Erythroblast (primary cell): ENCODE data around the gene DENND6A.

Experiments
- GATA1 ChIP-seq: IDR thresholded peaks from 2 replicates; pipeline ENCODE4 v1.6.1; 2011; ENCODE audit warnings: low read depth, mild to moderate bottlenecking, control low read depth, low read length, moderate library complexity
- POLR2A ChIP-seq: IDR thresholded peaks from 2 replicates; pipeline ENCODE4 v1.6.1; 2011; ENCODE audit warnings: mild to moderate bottlenecking, low read length

DNA sequence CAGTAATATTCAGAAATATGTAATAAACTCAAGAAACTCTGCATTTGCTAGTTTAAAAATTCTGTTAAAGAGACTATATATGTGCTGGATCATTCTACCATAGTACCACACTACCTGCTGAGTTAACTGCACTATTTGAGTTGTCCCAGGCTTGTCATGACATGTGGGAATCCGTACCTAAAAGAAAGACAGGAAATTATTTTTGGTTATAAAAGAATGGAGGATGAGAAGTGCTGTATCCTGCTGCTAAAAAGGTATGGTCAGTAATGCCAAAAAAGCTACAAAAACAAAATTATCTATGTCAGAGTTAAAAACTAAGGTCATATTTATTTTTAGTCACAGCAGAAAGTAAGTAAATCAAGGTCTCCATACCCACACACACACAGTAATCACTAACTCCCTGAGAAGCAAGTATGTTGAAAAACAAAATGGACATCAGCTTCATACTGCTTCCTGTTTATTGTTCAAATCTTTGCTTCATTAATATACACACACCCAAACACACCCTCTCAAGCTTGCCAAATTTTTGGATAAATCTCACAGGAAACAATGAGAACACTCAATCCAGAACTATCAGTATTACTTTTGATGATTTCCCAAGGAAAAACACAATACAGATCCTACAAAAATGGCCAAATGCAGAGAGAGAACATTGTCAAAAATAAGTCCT lies 33.7 kb downstream of the DENND6A start:
- TF ChIP-seq POLR2A (no peak), GATA1 (no peak)
